ENCODE results near the gene TLDC2. TPM values are rescaled to one million over a fixed set of nuclear protein-coding genes. Genes with fewer than 3 reads are reported as not detected.

Gene TLDC2
- polyA plus RNA-seq, 3 donors, result not detected

DNA sequence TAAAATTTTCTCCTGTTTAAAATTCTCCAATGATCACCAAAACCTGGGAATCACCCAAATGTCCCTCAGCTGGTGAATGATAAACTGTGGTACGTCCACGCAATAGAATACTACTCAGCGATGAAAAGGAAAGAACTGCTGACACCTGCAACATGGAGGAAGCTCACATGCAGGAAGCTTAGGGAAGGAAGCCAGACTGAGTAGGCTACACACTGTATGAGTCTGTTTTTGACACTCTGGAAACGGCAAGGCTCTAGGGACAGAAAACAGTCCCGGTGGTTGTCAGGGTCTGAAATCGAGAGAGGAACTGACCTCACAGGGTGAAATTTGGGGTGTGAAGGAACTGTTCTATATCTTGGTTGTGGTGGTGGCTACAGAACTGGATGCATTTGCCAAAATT lies 25.2 kb upstream of the TLDC2 start:
- no peak overlapping the region for H3K9ac ChIP-seq (ENCODE audit: insufficient read depth, low read length, poor library complexity, severe bottlenecking)
- no peak overlapping the region for H3K4me2 ChIP-seq (replicated peaks; ENCODE audit: extremely low read depth, low read length, poor library complexity, severe bottlenecking)
- 98% methylated on average over 6 of the region's 6 CpGs for WGBS (ENCODE audit: insufficient coverage)
- peak overlapping the region in 1 of 7 donors; percentile 54 for H3K27ac Mint-ChIP-seq
- H3K36me3 Mint-ChIP-seq, result peaks cover 4 to 16% of the 10 kb centered on the region in 2 donors
- H3K4me3 Mint-ChIP-seq, result no peak overlapping the region
- no peak overlapping the region for H3K27ac ChIP-seq (ENCODE audit: low read depth in 1 of 2, low read length in 2 of 2)
- peaks cover 0 to 9% of the 10 kb centered on the region in 2 donors for H3K4me1 ChIP-seq (ENCODE audit: control insufficient read depth in 1 of 2, insufficient read depth in 2 of 2, low read length in 2 of 2)
- H3K79me2 ChIP-seq (ENCODE audit: insufficient read depth, low read length), result peaks cover 4% of the 10 kb centered on the region
- no peak overlapping the region for H3K4me3 ChIP-seq (replicated peaks in 1 of 3; ENCODE audit: low read depth in 2 of 3, low read length in 3 of 3)
- DNase-seq, result no peak
- H3K36me3 ChIP-seq (replicated peaks in 1 of 2; ENCODE audit: control insufficient read depth in 1 of 2, insufficient read depth in 2 of 2, low read length in 2 of 2), result peaks cover 3 to 7% of the 10 kb centered on the region in 2 donors
- peaks cover 0 to 5% (median 3%) of the 10 kb centered on the region in 7 donors for H3K9me3 Mint-ChIP-seq
- peaks cover 19% of the 10 kb centered on the region for H3K4me1 Mint-ChIP-seq
- no peaks in the 10 kb centered on the region for H3K27me3 ChIP-seq (ENCODE audit: control insufficient read depth in 2 of 2, insufficient read depth in 2 of 2, low read length in 2 of 2)
- H3K9me3 ChIP-seq (replicated peaks in 1 of 2; ENCODE audit: control insufficient read depth in 1 of 2, insufficient read depth in 1 of 2, low read length in 2 of 2), result no peaks in the 10 kb centered on the region
- intact Hi-C loops (cut with micrococcal nuclease), result no loop called here
- H2AFZ ChIP-seq (ENCODE audit: insufficient read depth, low read depth, low read length, poor library complexity, severe bottlenecking), result no peak overlapping the region
- H4K20me1 ChIP-seq (ENCODE audit: insufficient read depth, low read length), result peaks cover 33% of the 10 kb centered on the region
- peaks cover 0 to 3% (median 0%) of the 10 kb centered on the region in 3 donors for H3K27me3 Mint-ChIP-seq (ENCODE audit: low read depth in 3 of 3)
- no peak for TF ChIP-seq CTCF (IDR thresholded peaks at IDR 0.05)

DNA sequence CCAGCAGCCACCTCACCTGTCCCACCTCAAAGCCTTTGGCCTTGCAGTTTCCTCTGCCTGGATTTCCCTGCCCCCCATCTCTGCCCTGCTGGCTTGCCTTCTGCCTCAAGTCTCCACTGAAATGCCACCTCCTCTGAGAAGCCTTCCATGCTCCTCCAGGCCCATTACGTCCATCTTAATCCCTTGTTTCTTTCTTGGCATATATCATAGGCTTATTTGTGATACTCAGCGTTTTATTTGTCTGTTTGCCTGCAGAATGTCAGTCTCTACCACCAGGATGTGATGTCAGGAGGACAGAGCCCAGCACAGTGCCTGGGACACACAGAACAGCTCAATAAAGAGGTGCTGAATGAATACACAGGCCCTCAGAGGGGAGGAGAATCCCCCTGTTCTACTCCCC lies 24.4 kb upstream of the TLDC2 start:
- H3K4me3 ChIP-seq (replicated peaks in 1 of 3; ENCODE audit: low read depth in 2 of 3, low read length in 3 of 3), result no peak overlapping the region
- peaks cover 41% of the 10 kb centered on the region for H4K20me1 ChIP-seq (ENCODE audit: insufficient read depth, low read length)
- DNase-seq, result no peak
- H3K4me3 Mint-ChIP-seq, result no peak overlapping the region
- H3K4me1 Mint-ChIP-seq, result peaks cover 26% of the 10 kb centered on the region
- H3K27ac Mint-ChIP-seq, result peak overlapping the region in 1 of 7 donors; percentile 6
- H3K27me3 Mint-ChIP-seq (ENCODE audit: low read depth in 3 of 3), result peaks cover 0 to 5% (median 0%) of the 10 kb centered on the region in 3 donors
- no peaks in the 10 kb centered on the region for H3K27me3 ChIP-seq (ENCODE audit: control insufficient read depth in 2 of 2, insufficient read depth in 2 of 2, low read length in 2 of 2)
- no CpG with 5 or more reads among the region's 2 CpGs for whole genome bisulfite sequencing (ENCODE audit: insufficient coverage)
- peaks cover 3 to 7% of the 10 kb centered on the region in 2 donors for H3K36me3 ChIP-seq (replicated peaks in 1 of 2; ENCODE audit: control insufficient read depth in 1 of 2, insufficient read depth in 2 of 2, low read length in 2 of 2)
- no peak overlapping the region for H3K9ac ChIP-seq (ENCODE audit: insufficient read depth, low read length, poor library complexity, severe bottlenecking)
- peaks cover 7 to 15% of the 10 kb centered on the region in 2 donors for H3K36me3 Mint-ChIP-seq
- no peak overlapping the region for H3K27ac ChIP-seq (ENCODE audit: low read depth in 1 of 2, low read length in 2 of 2)
- H3K9me3 ChIP-seq (replicated peaks in 1 of 2; ENCODE audit: control insufficient read depth in 1 of 2, insufficient read depth in 1 of 2, low read length in 2 of 2), result no peaks in the 10 kb centered on the region
- no peak for TF ChIP-seq CTCF (IDR thresholded peaks at IDR 0.05)
- H3K79me2 ChIP-seq (ENCODE audit: insufficient read depth, low read length), result peaks cover 4% of the 10 kb centered on the region
- no peak overlapping the region for H2AFZ ChIP-seq (ENCODE audit: insufficient read depth, low read depth, low read length, poor library complexity, severe bottlenecking)
- peaks cover 0 to 5% (median 3%) of the 10 kb centered on the region in 7 donors for H3K9me3 Mint-ChIP-seq
- intact Hi-C loops (cut with micrococcal nuclease), result no loop called here
- H3K4me2 ChIP-seq (replicated peaks; ENCODE audit: extremely low read depth, low read length, poor library complexity, severe bottlenecking), result no peak overlapping the region
- H3K4me1 ChIP-seq (ENCODE audit: control insufficient read depth in 1 of 2, insufficient read depth in 2 of 2, low read length in 2 of 2), result peaks cover 4 to 14% of the 10 kb centered on the region in 2 donors

Measured in CD14-positive monocyte (primary cell).